Ovary (tissue), 3 donors: Measurements from ENCODE around the gene PATE4.

ENCODE experiments used
- CTCF ChIP-seq, 3 donors: fragments of 450-650 bp in 2 of 3; fragments of 200-600 bp in 1 of 3; IDR thresholded peaks; one replicate each; pipeline versions ENCODE4 v1.5.1 to v1.8.0; 2016 to 2022; ENCODE audit warnings: antibody characterized with exemption in 3 of 3, mild to moderate bottlenecking in 1 of 3
- EP300 ChIP-seq: sonication (generic); formaldehyde crosslinking; IDR thresholded peaks from one replicate; pipeline ENCODE4 v1.6.1; 2017; ENCODE audit warnings: antibody characterized with exemption
- POLR2A ChIP-seq: fragments of 450-650 bp; IDR thresholded peaks from one replicate; pipeline ENCODE4 v1.6.1; 2017; ENCODE audit warnings: antibody characterized with exemption, mild to moderate bottlenecking, moderate library complexity
- donor health status: DM: no; HTN: no; CAD: no.

DNA sequence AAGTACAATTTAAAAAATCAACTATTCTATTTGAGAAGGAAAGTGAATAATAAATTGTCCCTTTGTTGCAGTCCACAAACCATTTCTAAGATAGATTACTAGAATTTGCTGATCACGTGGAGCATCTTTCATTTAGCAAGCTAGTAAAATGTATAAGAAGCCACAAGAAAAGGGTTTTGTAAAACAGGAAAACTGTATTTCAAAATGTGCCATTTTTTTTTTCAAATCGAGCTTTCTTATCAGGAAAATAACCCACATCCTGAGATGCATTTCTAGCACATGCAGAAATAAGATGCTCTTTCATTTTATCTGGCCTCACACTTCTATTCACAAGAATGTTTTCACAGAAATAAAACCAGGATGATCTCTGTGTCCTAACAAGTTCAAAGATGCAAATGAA is 48.4 kb upstream of the PATE4 start:
- TF ChIP-seq POLR2A (no peak), CTCF (IDR thresholded peaks at IDR 0.05) (no peak), EP300 (no peak)
